ENCODE results near the gene IMPACT. TPM values are rescaled to one million over a fixed set of nuclear protein-coding genes. Genes with fewer than 3 reads are reported as not detected.

The IMPACT gene
- total and polyA plus RNA-seq, 2 of the 4 experiments (the other 2 are of a cell fraction), result 11.8 to 13.8 TPM

DNA sequence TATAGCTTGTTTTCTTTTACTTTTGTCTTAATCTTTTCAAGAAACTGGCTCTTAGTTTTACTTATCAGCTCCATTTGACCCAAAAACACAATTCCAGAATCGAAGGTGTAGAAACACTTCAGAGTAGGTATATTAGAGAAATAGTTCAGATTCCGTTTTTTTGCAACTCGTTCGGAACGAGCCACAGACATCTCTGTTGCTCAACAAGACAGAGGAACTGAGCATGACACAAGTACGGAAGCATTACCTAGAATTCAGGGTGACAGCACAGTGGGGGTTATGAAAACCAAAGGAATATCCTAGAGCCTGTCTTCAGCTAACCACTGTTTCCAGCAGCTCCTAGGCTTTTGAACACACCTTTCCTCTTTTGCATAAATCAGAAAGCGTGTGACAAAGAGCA lies 39.0 kb downstream of the IMPACT start:
- no TSS peak for BruUV-seq (replicated peaks)
- no peak for ATAC-seq (ENCODE audit: low read depth)

More for the DNA sequence above, 39.0 kb downstream of the IMPACT start:
- 0 out of 2 replicates have a peak, but pooled peaks cover 2% of the 10 kb centered on the region for H3K9me1 ChIP-seq (ENCODE audit: insufficient read depth, low read length)
- POLR2A ChIA-PET (ENCODE audit: unreplicated experiment), result no interaction called here
- no peaks in the 10 kb centered on the region; the same call in none of the 2 replicates for H3K27me3 ChIP-seq (ENCODE audit: control insufficient read depth, insufficient read depth, low read length)
- H3K9ac ChIP-seq (ENCODE audit: low read depth, low read length), result no peak overlapping the region
- no peak overlapping the region for H3K27ac ChIP-seq (ENCODE audit: insufficient read depth, low read length)
- H3K4me1 ChIP-seq (ENCODE audit: control insufficient read depth, insufficient read depth, low read length), result no peaks in the 10 kb centered on the region
- H4K5ac ChIP-seq (ENCODE audit: low read depth, low read length), result no peak overlapping the region
- no peak overlapping the region for H2AK9ac ChIP-seq (replicated peaks; ENCODE audit: low read depth, low read length, poor library complexity)
- H4K20me1 ChIP-seq (ENCODE audit: insufficient read depth, low read length), result no peaks in the 10 kb centered on the region
- no peaks in the 10 kb centered on the region for H3K9me3 ChIP-seq (ENCODE audit: control insufficient read depth, insufficient read depth, low read length)
- intact Hi-C loops (cut with micrococcal nuclease) (no loop called here), in situ Hi-C loops (cut with MboI; ENCODE audit: low sequenced_read_pairs) (no loop called here), dilution Hi-C loops (cut with HindIII; ENCODE audit: low sequenced_read_pairs, unreplicated experiment) (no loop called here)
- no peak overlapping the region for H4K91ac ChIP-seq (ENCODE audit: insufficient read depth, low read depth, low read length)
- no peak overlapping the region for H4K8ac ChIP-seq (ENCODE audit: low read depth in 2 of 2, low read length in 2 of 2)
- no peaks in the 10 kb centered on the region for H3K79me1 ChIP-seq (ENCODE audit: low read depth in 1 of 2, low read length in 2 of 2)
- H3K23ac ChIP-seq (ENCODE audit: low read depth, low read length), result no peak overlapping the region
- 74% methylated on average over 3 of the region's 7 CpGs; no CpG with 5 or more reads in 1 of the 2 experiments for WGBS, 2 experiments (ENCODE audit: extremely low coverage in 2 of 2, insufficient read length in 1 of 2)
- no peak overlapping the region for H2BK5ac ChIP-seq (ENCODE audit: low read depth, low read length, poor library complexity, severe bottlenecking)
- no peak overlapping the region for H3K4ac ChIP-seq (ENCODE audit: low read depth, low read length)
- no peak overlapping the region for H2AK5ac ChIP-seq (ENCODE audit: low read depth, low read length)
- H2BK15ac ChIP-seq (ENCODE audit: low read depth, low read length), result no peak overlapping the region
- CTCF ChIA-PET, result no interaction called here
- no peak overlapping the region for H2AFZ ChIP-seq (replicated peaks; ENCODE audit: low read length, poor library complexity)
- no peak for DNase-seq
- no peak overlapping the region for H2BK120ac ChIP-seq (ENCODE audit: low read depth, low read length)
- H3K18ac ChIP-seq (ENCODE audit: low read depth, low read length), result no peak overlapping the region
- no peak overlapping the region for H3K56ac ChIP-seq (ENCODE audit: extremely low read depth, insufficient read depth, low read length)
- no peak overlapping the region for H3K14ac ChIP-seq (replicated peaks; ENCODE audit: low read depth, low read length)
- no peak overlapping the region for H2BK20ac ChIP-seq (ENCODE audit: low read depth, low read length)
- TF ChIP-seq CEBPB (IDR thresholded peaks at IDR 0.05; ENCODE audit: low read depth, low read length), result no peak
- TF ChIP-seq, protein P1, sequence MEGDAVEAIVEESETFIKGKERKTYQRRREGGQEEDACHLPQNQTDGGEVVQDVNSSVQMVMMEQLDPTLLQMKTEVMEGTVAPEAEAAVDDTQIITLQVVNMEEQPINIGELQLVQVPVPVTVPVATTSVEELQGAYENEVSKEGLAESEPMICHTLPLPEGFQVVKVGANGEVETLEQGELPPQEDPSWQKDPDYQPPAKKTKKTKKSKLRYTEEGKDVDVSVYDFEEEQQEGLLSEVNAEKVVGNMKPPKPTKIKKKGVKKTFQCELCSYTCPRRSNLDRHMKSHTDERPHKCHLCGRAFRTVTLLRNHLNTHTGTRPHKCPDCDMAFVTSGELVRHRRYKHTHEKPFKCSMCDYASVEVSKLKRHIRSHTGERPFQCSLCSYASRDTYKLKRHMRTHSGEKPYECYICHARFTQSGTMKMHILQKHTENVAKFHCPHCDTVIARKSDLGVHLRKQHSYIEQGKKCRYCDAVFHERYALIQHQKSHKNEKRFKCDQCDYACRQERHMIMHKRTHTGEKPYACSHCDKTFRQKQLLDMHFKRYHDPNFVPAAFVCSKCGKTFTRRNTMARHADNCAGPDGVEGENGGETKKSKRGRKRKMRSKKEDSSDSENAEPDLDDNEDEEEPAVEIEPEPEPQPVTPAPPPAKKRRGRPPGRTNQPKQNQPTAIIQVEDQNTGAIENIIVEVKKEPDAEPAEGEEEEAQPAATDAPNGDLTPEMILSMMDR (conservative IDR thresholded peaks at IDR 0.05; ENCODE audit: low read depth, low read length), result no peak
- no peak for TF ChIP-seq FOS (IDR thresholded peaks at IDR 0.05; ENCODE audit: low read depth, low read length)
- TF ChIP-seq POLR2A (IDR thresholded peaks at IDR 0.05; ENCODE audit: low read depth, low read length), result no peak
- no peak for TF ChIP-seq RAD21 (IDR thresholded peaks at IDR 0.05; ENCODE audit: low read length)
- TF ChIP-seq MAZ (IDR thresholded peaks at IDR 0.05; ENCODE audit: borderline replicate concordance, low read depth, low read length), result no peak
- TF ChIP-seq RCOR1 (IDR thresholded peaks at IDR 0.05; ENCODE audit: insufficient replicate concordance, low read length), result no peak
- no peak for TF ChIP-seq RFX5 (IDR thresholded peaks at IDR 0.05; ENCODE audit: low read depth, low read length)
- no peak for TF ChIP-seq MAFK (IDR thresholded peaks at IDR 0.05; ENCODE audit: low read depth, low read length)
- TF ChIP-seq CHD1 (IDR thresholded peaks at IDR 0.05; ENCODE audit: low read depth, low read length), result no peak
- no peak for TF ChIP-seq MXI1 (IDR thresholded peaks at IDR 0.05; ENCODE audit: borderline replicate concordance, low read depth, low read length)
- no peak for TF ChIP-seq BHLHE40 (IDR thresholded peaks at IDR 0.05; ENCODE audit: low read depth, low read length)
- TF ChIP-seq, protein P2, sequence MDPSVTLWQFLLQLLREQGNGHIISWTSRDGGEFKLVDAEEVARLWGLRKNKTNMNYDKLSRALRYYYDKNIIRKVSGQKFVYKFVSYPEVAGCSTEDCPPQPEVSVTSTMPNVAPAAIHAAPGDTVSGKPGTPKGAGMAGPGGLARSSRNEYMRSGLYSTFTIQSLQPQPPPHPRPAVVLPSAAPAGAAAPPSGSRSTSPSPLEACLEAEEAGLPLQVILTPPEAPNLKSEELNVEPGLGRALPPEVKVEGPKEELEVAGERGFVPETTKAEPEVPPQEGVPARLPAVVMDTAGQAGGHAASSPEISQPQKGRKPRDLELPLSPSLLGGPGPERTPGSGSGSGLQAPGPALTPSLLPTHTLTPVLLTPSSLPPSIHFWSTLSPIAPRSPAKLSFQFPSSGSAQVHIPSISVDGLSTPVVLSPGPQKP (IDR thresholded peaks at IDR 0.05; ENCODE audit: borderline replicate concordance, low read depth, low read length), result no peak
- no peak overlapping the region for H3K4me3 ChIP-seq (ENCODE audit: insufficient read depth, low read depth, low read length)
- no peak overlapping the region for H3K4me2 ChIP-seq (ENCODE audit: low read depth, low read length)
- no peaks in the 10 kb centered on the region for H3K36me3 ChIP-seq (ENCODE audit: control insufficient read depth, insufficient read depth, low read length)
